ES-I3 (cell line): ENCODE data around the gene HGS.

Experiments
- H3K36me3 ChIP-seq: 2 replicates; pipeline ENCODE4 v1.6.1; 2013; ENCODE audit warnings: mild to moderate bottlenecking, low read length, control low read depth, moderate library complexity; ENCODE audit not compliant: insufficient read depth
- H3K4me1 ChIP-seq: 2 replicates; pipeline ENCODE4 v1.6.1; 2013; ENCODE audit warnings: mild to moderate bottlenecking, control low read depth, low read length; ENCODE audit not compliant: insufficient read depth
- H3K9ac ChIP-seq: 2 replicates; pipeline ENCODE4 v1.6.1; 2013; ENCODE audit warnings: low read depth, mild to moderate bottlenecking, low read length, moderate library complexity
- H3K9me3 ChIP-seq: 2 replicates; pipeline ENCODE4 v1.6.1; 2013; ENCODE audit warnings: mild to moderate bottlenecking, low read length, moderate library complexity; ENCODE audit not compliant: control insufficient read depth, insufficient read depth

The HGS gene

DNA sequence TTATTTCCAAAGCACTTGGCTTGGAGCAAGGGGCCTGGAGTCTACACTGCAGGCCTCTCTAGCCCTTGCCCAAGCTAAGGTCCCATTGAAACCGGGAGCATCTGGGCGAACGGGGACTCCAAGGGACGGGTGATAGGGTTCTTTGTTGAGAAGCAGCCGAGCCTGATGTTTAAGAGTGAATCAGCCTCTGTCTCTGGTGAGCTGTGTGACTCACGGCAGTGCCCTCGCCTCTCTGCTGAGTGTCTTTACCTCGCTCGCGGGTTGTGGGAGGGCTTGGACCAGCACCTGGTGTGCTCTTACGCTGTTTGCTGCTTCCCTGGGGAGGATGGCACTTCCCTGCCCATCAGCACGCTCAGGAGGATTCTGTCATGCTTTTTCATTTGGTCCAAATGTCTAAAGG is 1.3 kb downstream of the HGS start:
- Histone ChIP-seq H3K36me3 (no peaks in the 10 kb centered on the region; the same call in 1 of the 2 replicates), H3K9ac (peak overlapping the region; percentile 78), H3K4me1 (peaks cover 12% of the 10 kb centered on the region; the same call in 1 of the 2 replicates), H3K9me3 (no peaks in the 10 kb centered on the region)

GRCh38 chr17:81686614-81687013 is 2.8 kb downstream of the HGS start:
- Histone ChIP-seq H3K4me1 (peaks cover 12% of the 10 kb centered on the region; the same call in 1 of the 2 replicates), H3K9ac (no peak overlapping the region), H3K36me3 (peaks cover 5% of the 10 kb centered on the region; the same call in 1 of the 2 replicates)

GRCh38 chr17:81687770-81688541 is 4.1 kb downstream of the HGS start:
- Histone ChIP-seq H3K9me3 (no peaks in the 10 kb centered on the region), H3K36me3 (peaks cover 9% of the 10 kb centered on the region; the same call in 1 of the 2 replicates), H3K4me1 (peaks cover 9% of the 10 kb centered on the region; the same call in 1 of the 2 replicates), H3K9ac (no peak overlapping the region)

More at GRCh38 chr17:81686614-81687013, 2.8 kb downstream of the HGS start:
- H3K9me3 ChIP-seq = no peaks in the 10 kb centered on the region

DNA sequence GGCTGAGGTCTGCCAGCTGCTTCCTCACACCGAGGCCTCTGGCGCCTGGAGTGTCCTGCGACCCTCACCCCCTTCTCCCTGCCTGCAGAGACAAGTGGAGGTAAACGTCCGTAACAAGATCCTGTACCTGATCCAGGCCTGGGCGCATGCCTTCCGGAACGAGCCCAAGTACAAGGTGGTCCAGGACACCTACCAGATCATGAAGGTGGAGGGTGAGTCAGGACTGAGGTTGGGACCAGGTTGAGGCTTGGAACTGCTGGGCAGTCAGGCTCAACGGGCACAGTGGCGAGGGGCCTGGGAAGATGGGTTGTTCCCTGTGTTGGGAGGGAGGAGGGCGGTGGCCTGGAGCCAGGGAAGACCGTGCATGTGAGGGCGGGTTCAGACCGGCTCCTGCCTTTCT is 4.8 kb downstream of the HGS start:
- Histone ChIP-seq H3K36me3 (peaks cover 9% of the 10 kb centered on the region; the same call in 1 of the 2 replicates), H3K9me3 (no peaks in the 10 kb centered on the region), H3K9ac (no peak overlapping the region), H3K4me1 (peaks cover 9% of the 10 kb centered on the region; the same call in 1 of the 2 replicates)

GRCh38 chr17:81690066-81690465 is 6.3 kb downstream of the HGS start:
- H3K36me3 ChIP-seq = peaks cover 9% of the 10 kb centered on the region
- H3K9ac ChIP-seq = no peak overlapping the region
- peaks cover 2% of the 10 kb centered on the region; the same call in 1 of the 2 replicates for H3K4me1 ChIP-seq
- H3K9me3 ChIP-seq = no peaks in the 10 kb centered on the region

- Histone ChIP-seq H3K9me3 (no peaks in the 10 kb centered on the region), H3K9ac (no peak overlapping the region), H3K4me1 (no peaks in the 10 kb centered on the region), H3K36me3 (peaks cover 9% of the 10 kb centered on the region)
Observed at GRCh38 chr17:81690549-81690948, 6.7 kb downstream of the HGS start.

DNA sequence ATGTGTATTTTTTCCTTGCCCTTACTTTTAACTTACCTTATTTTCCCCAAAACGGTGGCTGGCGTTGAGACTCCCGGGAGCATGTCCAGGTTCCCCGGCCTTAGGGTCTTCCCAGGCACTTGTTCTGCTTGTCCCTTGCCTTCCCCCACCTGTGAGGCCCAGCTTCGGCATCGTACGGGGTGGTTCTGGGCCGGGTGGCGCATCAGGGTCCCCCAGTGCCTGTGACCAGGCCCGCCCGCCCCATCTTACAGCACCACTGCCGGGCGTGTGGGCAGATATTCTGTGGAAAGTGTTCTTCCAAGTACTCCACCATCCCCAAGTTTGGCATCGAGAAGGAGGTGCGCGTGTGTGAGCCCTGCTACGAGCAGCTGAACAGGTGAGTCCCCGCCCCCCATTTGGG is 7.4 kb downstream of the HGS start:
- Histone ChIP-seq H3K9ac (no peak overlapping the region), H3K9me3 (no peaks in the 10 kb centered on the region), H3K36me3 (peaks cover 9% of the 10 kb centered on the region), H3K4me1 (no peaks in the 10 kb centered on the region)

GRCh38 chr17:81691608-81692007 is 7.8 kb downstream of the HGS start:
- Histone ChIP-seq H3K36me3 (peaks cover 11% of the 10 kb centered on the region), H3K9ac (no peak overlapping the region), H3K9me3 (no peaks in the 10 kb centered on the region), H3K4me1 (no peaks in the 10 kb centered on the region)

DNA sequence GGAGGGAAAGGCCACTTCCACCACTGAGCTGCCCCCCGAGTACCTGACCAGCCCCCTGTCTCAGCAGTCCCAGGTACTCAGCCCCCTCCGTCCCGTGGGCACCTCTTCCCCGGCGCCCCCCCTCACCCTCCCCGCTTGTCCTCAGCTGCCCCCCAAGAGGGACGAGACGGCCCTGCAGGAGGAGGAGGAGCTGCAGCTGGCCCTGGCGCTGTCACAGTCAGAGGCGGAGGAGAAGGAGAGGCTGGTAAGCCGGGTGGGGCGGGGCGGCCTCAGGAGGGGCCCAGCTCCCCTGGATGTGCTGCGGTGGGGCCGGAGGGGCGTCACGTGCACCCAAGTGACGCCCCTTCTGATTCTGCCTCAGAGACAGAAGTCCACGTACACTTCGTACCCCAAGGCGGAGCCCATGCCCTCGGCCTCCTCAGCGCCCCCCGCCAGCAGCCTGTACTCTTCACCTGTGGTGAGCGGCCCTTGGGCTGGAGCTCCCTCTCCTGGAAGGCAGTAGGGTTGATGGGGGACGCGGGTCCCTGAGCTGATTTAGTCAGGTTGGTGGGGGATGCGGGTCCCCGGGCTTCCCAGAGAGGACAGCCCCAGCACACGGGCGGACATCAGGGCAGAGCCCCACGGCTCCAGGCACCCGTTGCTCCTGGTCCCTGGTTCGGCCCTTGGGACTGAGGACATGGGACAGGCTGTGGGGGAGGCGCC is 9.8 kb downstream of the HGS start:
- Histone ChIP-seq H3K9ac (no peak overlapping the region), H3K4me1 (no peaks in the 10 kb centered on the region), H3K36me3 (peaks cover 18% of the 10 kb centered on the region), H3K9me3 (no peaks in the 10 kb centered on the region)

GRCh38 chr17:81694810-81695209 is 11.0 kb downstream of the HGS start:
- H3K9me3 ChIP-seq = no peaks in the 10 kb centered on the region
- no peaks in the 10 kb centered on the region for H3K4me1 ChIP-seq
- peaks cover 18% of the 10 kb centered on the region for H3K36me3 ChIP-seq
- no peak overlapping the region for H3K9ac ChIP-seq

GRCh38 chr17:81695211-81695610 is 11.4 kb downstream of the HGS start:
- Histone ChIP-seq H3K4me1 (no peaks in the 10 kb centered on the region), H3K36me3 (peaks cover 18% of the 10 kb centered on the region), H3K9ac (no peak overlapping the region), H3K9me3 (no peaks in the 10 kb centered on the region)

- Histone ChIP-seq H3K9me3 (no peaks in the 10 kb centered on the region), H3K4me1 (no peaks in the 10 kb centered on the region), H3K9ac (no peak overlapping the region), H3K36me3 (peaks cover 18% of the 10 kb centered on the region)
Observed at GRCh38 chr17:81695801-81696200, 12.0 kb downstream of the HGS start.

GRCh38 chr17:81696218-81696941 is 12.6 kb downstream of the HGS start:
- Histone ChIP-seq H3K4me1 (no peaks in the 10 kb centered on the region), H3K36me3 (peaks cover 20% of the 10 kb centered on the region)

GRCh38 chr17:81697261-81698044 is 13.6 kb downstream of the HGS start:
- Histone ChIP-seq H3K9me3 (no peaks in the 10 kb centered on the region), H3K9ac (no peak overlapping the region), H3K4me1 (no peaks in the 10 kb centered on the region), H3K36me3 (peaks cover 22% of the 10 kb centered on the region)

More at GRCh38 chr17:81696218-81696941, 12.6 kb downstream of the HGS start:
- Histone ChIP-seq H3K9ac (no peak overlapping the region), H3K9me3 (no peaks in the 10 kb centered on the region)
